ENCODE data around the gene PPARD.
A peak's percentile ranks its signal among the peaks of the same experiment; 100 is the strongest.
"Not testable (repeated sequence)": the region's sequence is repeated elsewhere in the genome, so short reads cannot be mapped to it uniquely, and the experiment has no call there.

PPARD gene

DNA sequence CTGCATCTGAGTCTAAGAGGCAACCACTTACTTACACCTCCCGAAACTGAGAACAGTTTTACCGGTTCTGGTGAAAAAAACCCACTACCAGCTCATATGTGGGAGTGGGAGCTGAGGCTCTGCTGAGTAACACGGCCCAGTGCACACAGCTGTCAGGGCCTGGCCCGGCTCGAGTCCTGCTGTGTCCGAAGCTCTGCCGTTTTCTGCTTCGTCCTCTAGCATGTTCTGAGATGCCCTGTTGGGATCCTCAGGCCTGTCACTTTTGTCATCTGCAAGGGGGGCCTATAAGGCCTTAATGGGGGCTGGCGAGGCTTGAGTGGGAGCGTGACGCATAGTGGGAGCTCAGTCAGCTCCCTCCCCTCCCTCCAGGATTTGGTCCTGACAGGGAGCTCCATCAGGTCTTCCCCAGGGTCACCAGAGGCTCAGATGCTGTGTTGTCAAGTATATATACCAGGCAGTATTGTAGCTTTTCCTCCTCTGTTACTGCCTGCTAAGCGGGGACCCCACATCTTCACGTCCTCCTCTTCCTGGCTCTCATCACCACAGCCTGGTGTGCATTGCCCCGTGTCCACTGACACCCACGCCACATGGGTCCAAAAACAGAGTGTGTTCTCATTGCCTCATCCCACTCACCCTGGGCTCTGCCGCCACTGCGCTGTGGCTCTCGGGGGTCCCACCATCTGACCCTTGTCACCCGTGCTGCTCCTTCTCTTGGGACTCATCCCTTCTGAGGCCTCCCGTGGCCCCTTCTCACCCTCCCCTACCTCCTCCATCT lies 64.5 kb downstream of the PPARD start:
- DNase-seq (ENCODE audit: low spot score): no peak

DNA sequence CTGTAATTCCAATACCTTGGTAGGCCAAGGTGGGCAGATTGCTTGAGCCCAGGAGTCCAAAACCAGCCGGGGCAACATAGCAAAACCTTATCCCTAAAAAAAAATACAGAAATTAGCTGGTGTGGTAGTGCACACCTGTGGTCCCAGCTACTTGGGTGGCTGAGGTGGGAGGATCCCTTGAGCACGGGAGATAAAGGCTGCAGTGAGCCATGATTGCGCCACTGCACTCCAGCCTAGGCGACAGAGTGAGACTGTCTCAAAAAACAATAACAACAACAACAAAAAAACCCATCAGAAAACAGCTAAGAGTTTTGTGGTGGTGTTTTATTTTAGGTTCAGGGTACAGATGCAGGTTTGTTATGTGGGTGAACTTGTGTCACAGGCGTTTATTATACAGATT lies 66.9 kb downstream of the PPARD start:
- no peak for DNase-seq (ENCODE audit: low spot score)

DNA sequence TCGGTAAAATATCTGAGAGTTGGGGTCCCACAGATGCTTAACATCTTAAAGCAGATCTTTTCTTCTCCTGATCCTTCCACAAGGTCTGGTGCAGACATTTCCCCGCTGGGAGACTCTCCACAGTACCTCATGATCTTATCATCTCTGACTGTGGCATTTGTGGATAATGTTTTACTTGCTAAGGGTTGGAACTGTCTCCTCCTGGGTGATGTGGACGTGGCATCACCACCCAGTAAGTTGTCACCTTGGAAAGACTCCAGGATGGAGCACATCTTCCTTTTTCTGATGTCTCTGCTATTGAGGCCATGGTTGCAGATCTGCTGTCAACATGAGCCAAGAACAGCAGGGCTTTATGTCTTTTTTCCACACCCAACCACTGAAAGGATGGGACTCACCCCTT lies 67.8 kb downstream of the PPARD start:
- DNase-seq (ENCODE audit: low spot score): no peak

DNA sequence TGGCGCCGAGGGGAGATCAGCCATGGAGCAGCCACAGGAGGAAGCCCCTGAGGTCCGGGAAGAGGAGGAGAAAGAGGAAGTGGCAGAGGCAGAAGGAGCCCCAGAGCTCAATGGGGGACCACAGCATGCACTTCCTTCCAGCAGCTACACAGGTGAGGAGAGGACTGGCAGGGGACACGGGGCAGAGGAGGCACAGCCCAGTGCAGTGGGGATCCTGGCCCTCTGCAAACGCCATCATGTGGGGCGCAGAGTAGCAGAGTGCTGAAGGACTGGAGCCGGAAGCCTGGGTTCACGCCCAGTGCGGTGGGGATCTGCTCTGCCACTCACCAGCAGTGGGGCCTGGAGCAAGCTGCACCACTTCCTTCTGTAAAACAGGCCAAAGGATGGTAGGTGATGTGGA lies 68.7 kb downstream of the PPARD start:
- no peak for DNase-seq (ENCODE audit: low spot score)

DNA sequence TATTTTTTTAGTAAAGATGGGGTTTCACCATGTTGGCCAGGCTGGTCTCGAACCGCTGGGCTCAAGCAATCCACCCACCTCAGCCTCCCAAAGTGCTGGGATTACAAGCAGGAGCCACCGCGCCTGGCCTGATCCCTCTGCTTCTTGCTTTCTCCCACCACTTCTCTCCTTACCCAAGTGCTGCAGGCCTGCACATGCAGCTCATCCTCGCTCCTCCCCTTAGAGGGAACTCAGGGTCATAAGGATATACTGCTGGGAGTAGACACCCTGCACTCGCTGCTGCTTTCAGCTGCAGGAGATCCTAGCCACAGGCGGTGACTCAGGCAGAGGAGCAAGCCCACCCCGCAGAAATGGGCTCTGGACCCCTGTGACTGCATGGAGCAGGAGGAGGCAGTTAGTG lies 69.7 kb downstream of the PPARD start:
- no peak for DNase-seq (ENCODE audit: low spot score)

DNA sequence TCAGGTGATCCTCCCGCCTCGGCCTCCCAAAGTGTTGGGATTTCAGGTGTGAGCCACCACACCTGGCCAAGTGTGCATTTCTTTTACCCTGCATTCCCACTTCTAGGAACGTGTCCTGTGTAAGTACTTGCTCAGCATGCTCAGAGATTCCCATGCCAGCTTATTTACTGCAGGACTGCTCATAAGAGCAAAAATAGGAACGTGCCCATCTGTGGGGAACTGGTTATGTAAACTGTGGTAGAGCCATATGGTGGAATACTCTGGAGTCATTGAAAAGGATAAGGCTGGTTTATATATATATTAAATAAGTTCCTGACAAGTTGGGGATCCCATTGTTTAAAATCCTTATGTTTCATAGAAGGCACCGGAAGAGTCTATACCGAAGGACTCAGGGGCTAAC lies 71.6 kb downstream of the PPARD start:
- no peak for DNase-seq (ENCODE audit: low spot score)

DNA sequence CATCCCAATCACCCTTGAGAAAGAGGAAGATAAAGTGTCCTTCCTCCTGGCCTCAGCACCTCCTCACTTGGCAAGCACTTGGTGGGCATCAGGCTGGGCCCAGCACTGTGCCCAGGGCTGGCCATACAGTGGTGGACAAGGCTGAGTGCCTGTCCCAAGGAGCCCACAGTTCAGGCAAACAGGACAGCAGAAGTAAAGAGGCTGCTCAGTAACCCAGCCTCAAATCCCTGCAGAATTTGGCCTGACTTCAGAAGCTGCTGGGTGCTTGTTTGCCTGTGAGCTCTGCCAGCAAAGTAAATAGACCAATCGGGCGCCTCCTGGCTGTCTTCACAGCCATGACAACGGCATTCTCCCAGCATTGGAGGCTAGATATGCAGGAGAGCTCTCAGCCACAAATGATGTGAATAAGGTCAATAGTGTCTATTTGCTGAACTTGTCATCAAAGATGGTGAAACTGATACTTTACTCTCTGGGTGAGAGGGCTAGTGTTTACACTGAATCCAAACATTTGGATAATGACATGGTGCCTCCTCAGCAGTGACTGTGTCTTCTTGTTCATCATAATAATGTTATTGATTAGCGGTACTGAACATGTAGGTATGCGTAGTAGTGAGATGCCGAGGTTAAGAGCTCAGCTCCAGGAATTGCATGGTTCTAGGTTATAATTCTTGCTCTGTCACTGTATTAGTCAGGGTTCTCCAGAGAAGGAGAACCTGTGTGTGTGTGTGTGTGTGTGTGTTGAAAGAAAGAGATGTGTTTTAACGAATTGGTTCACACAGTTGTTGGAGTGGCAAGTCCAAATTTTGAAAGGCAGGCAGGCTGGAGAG lies 72.9 kb downstream of the PPARD start:
- DNase-seq (ENCODE audit: low spot score): peak; percentile 94

DNA sequence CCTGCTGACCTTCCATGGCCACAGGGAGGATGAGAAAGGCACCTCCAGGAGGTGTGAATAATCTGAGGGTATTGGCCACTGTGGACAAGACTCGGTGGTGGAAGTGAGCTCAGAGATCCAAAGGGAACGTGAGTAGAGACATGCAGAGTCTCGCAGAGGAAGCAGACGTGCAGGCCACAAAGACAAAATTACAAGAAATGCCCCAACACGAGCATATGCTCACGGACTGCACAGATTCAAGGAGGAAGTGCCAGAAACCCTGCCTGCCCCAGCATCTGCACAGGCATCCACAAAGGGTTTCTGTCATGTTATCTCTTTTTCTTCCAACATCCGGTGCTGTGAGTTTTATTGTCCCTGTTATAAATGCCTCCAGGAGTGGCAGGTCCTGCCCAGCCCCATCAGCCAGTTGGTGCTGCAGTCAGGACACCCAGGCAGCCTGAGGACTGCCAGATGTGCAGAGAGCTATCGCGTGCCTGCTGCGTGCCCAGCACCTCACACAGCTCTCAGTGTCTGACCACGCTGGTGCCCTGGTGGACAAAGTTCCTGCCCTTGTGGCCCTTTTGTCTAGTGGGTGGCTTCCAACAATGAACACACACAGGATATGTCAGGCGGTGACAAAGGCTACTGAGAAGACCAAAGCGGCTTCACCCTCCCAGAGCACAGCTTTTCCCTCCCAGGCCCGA lies 75.8 kb downstream of the PPARD start:
- peak; percentile 78 for DNase-seq (ENCODE audit: low spot score)

DNA sequence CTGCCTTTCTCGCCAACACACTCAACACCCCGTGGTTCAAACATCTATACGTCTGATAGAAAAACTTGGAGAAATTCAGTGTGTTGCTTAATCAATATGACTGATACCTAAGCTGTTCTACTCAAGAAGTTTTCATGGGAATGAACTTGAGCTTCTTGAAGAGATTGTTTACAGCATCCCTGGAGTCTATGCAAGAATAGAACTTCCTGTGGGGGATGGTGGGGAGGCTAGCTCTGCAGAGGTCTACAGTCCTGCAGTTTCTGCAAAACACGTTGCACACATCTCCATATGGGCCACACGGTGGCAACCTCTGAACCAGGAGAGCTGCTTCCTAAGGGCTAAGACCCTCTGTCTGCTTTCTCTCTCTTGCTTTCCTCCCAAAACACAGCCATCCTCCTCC lies 77.1 kb downstream of the PPARD start:
- DNase-seq (ENCODE audit: low spot score): no peak

DNA sequence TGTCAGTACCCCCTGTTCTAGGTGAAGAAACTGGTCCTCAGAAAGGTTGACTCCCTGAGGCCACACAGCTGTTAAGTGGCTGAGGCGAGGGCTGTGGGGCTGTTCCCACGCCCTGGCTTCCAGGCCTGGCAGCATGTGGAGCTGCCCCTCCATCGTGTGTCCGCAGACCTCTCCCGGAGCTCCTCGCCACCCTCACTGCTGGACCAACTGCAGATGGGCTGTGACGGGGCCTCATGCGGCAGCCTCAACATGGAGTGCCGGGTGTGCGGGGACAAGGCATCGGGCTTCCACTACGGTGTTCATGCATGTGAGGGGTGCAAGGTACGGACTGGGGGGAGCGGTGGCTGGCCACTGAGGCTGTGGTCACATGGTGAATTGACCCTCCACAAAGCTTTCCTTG lies 77.6 kb downstream of the PPARD start:
- DNase-seq (ENCODE audit: low spot score): no peak

DNA sequence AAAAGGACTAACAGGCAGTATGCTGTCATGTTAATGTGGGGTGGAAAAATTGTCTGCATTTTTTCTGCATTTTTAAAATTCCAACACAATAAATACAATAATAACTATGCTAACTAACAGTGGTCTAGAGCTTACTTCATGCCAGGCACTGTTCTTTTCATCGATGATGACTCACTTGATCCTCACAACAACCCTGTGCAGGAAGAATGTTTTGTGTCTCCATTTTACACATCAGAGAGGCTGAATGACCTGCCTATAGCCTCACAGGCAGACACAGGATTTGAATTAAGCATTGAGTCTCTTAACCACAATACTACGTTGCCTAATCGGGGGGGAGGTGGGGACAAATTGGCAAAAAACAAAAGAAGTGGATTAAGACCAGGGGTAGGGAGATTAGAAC lies 82.9 kb downstream of the PPARD start:
- DNase-seq (ENCODE audit: low spot score): no peak

DNA sequence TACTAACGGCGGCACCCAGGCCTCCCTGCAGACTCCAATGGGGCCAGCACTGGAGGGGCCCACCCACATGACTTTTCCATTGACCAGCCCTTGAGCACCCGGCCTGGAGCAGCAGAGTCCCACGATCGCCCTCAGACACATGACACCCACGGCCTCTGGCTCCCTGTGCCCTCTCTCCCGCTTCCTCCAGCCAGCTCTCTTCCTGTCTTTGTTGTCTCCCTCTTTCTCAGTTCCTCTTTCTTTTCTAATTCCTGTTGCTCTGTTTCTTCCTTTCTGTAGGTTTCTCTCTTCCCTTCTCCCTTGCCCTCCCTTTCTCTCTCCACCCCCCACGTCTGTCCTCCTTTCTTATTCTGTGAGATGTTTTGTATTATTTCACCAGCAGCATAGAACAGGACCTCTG lies 83.7 kb downstream of the PPARD start:
- peak; percentile 60 for DNase-seq (ENCODE audit: low spot score)

DNA sequence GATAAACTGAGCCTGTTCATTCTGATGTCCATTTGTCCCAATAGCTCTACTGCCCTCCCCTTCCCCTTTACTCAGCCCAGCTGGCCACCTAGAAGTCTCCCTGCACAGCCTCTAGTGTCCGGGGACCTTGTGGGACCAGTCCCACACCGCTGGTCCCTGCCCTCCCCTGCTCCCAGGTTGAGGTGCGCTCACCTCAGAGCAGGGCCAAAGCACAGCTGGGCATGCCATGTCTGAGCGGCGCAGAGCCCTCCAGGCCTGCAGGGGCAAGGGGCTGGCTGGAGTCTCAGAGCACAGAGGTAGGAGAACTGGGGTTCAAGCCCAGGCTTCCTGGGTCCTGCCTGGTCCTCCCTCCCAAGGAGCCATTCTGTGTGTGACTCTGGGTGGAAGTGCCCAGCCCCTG lies 85.1 kb downstream of the PPARD start:
- no peak for DNase-seq (ENCODE audit: low spot score)

DNA sequence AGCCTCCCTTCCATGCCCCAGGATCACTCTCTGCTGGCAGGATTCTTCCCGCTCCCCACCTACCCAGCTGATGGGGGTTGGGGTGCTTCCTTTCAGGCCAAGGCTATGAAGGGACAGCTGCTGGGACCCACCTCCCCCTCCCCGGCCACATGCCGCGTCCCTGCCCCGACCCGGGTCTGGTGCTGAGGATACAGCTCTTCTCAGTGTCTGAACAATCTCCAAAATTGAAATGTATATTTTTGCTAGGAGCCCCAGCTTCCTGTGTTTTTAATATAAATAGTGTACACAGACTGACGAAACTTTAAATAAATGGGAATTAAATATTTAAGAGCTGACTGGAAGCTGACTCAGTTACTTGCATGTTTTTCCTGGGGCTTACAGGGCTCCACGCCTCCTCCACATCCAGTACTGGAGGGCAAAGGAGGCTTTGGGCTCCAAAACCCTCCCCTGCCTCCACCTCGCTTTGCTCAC lies 85.5 kb downstream of the PPARD start:
- no peak for DNase-seq (ENCODE audit: low spot score)

DNA sequence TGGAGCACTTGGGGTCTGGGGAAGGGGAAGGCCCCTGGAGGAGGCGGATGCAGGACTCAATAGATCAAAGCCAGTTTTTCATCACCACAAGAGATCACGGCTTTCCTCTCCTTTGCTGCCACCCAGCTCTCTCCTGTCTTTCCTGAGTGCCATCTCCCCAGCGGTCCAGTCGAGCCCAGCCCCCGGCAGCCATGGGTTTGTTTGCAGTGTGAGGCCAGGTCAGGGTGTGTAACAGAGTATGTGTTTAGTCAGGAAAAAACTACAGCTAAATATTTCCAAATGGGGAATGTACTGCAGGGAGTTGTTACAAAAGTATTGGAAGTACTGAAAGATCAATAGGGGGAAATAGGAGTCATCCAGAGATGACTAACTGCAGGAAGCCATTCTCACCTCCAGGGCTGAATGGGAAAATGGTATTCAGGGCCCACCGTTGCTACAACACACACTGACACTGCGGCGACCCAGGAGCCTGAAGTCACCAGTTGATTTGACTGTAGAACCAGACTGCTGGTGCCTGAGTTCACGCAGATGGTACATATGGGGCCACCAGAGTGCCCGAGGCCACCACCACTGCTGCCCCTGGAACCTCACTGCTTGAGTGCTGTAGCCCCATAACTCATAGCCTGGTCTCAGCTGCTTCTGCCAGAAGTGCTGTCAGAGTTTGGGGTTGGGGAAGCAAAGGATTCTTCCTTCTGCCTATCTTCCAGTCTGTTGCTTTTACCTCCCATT lies 86.2 kb downstream of the PPARD start:
- no peak for DNase-seq (ENCODE audit: low spot score)

DNA sequence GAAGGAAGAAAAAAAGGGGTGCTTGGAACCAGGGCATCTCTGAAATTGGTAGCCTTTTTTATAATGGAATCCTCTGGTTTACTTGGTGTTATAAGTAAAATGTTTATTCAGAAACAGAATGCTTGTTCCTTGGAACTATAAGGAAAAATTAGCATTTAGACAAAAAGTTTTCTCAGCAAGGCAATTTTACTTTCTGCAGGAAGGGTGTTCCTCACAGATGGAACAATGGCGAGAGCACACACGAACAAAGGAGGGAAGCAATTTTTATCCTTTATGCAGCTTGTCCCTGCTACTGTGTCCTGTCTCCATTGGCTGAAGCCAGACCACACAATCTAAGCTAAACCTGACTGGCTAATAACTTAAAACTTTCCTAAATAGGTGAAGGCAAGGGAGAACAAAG lies 87.1 kb downstream of the PPARD start:
- no peak for DNase-seq (ENCODE audit: low spot score)

DNA sequence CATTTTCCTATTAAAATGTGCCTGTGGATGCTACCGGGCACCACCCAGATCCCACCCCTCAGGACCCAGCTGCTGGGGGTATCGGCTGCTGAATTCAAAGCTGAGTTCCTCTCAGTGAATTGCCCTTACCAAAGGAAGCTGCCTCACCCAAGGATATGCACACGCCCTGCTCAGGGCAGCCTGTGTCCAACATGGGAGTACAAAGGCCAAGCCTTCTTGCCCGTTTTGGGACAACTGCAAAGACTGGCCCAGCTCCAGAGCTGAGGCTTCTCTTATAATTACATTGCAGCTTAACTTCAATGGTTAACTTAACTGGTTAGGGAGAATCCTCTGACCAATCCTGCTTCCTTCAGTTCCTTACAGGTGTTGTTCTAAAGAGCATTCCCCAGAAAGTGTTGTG lies 89.9 kb downstream of the PPARD start:
- DNase-seq (ENCODE audit: low spot score): no peak

DNA sequence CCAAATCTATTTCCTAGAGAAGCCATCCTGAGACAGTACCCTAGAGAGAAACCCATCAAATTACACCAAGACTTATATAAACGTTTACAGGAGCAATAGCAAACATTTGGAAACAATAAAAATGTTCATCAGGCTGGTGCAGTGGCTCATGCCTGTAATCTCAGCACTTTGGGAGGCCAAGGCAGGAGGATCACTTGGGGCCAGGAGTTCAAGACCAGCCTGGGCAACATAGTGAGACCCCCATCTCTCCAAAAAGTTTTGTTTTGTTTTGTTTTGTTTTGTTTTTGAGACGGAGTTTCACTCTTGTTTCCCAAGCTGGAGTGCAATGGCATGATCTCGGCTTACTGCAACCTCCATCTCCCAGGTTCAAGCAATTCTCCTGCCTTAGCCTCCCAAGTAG lies 90.3 kb downstream of the PPARD start:
- not testable (repeated sequence) for DNase-seq (ENCODE audit: low spot score)

DNA sequence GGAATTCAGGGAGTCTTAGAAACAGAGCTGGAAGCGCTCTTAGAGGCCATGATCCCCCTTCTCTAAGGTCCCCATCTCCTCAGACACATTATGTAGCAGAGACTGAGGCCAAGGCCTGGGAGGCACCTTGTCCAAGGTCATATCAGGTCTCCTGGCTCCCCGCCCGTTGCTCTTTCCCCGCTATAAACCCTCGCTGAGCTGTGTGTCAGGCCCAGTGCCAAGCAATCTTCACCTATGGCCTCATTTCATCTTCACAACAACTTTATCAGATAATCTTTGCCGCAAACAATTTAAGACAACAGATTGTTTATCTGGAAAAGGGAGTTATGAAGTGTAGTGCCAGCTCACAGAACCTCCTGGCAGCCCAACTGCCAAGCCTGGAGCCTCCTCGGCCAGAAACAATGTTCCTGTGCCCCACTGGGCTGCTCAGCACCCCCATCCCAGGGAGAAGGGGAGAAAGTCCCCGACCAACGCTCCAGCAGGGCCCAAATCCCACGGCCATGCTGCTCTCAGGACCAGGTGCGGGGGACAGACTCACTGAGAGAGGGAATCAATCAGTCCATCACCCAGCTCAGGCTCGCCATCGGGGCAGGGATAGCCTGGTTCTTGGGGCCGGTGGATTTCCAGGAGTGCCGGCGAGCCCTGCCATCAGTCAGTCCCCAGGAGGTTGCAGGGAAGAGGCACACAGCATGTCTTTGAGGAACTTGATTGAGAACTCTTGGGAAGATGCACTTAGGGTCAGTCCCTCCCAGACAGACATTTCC lies 92.9 kb downstream of the PPARD start:
- no peak for DNase-seq (ENCODE audit: low spot score)

DNA sequence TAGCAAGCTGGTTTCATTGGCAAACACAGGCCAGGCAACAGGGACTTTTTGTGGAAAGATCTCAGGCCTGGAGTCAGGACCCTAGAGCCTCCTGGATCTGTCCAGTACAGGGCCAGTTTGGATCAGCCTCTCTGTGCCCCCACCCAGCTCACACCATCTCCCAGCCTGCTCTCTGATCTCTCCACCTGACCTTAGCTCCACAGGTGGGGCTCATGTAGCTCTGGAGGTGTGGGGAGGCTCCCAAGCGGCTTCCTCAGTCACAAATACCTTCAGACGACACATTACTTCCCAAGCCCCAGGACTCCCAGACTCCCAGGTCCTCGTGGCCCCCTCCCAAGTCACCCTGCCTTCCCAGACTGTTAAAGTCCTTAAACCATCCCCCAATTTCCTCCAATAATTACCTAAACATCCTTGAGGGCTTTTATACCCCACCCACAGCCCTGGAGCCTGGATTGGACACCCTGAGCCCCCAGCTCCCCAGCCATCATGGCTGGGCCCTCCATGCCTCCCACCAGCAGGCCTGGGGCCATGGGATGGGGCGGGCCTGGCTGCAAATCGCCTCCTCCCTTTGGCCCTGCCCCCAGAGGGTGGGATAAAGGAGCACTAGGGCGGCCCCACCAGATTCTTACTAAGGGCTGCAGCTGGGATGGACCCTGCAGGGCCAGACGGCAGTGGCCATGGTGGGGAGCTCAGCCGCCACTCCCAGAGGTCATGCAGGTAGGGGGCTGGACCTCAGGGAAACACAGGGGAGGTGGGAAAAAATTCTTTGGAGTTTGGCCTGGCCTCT lies 93.9 kb downstream of the PPARD start:
- no peak for DNase-seq (ENCODE audit: low spot score)
